Osteocyte (in vitro differentiated cells): Measurements from ENCODE around the gene SLIT1. TPM values are rescaled to one million over a fixed set of nuclear protein-coding genes. Genes with fewer than 3 reads are reported as not detected.

Source experiments
- DNase-seq: peaks from one replicate; pipeline ENCODE4 v3.0.0; 2021; ENCODE audit warnings: mixed read lengths; ENCODE audit not compliant: unreplicated experiment; ENCODE audit errors: extremely low spot score
- H3K27ac Mint-ChIP-seq: one replicate; pipeline ENCODE4 v1.8.0; 2021; ENCODE audit warnings: mild to moderate bottlenecking, mixed read lengths; ENCODE audit not compliant: unreplicated experiment
- H3K27me3 Mint-ChIP-seq: one replicate; pipeline ENCODE4 v1.8.0; 2021; ENCODE audit warnings: mixed read lengths; ENCODE audit not compliant: unreplicated experiment
- H3K36me3 Mint-ChIP-seq: one replicate; pipeline ENCODE4 v1.8.0; 2021; ENCODE audit warnings: mixed read lengths; ENCODE audit not compliant: unreplicated experiment
- H3K4me1 Mint-ChIP-seq: one replicate; pipeline ENCODE4 v1.8.0; 2021; ENCODE audit warnings: mixed read lengths; ENCODE audit not compliant: unreplicated experiment
- H3K4me3 Mint-ChIP-seq: one replicate; pipeline ENCODE4 v1.8.0; 2021; ENCODE audit warnings: mild to moderate bottlenecking, moderate library complexity, mixed read lengths; ENCODE audit not compliant: unreplicated experiment
- H3K9me3 Mint-ChIP-seq: one replicate; pipeline ENCODE4 v1.8.0; 2021; ENCODE audit warnings: mixed read lengths; ENCODE audit not compliant: unreplicated experiment
- CTCF ChIP-seq: fragments of 200-600 bp; sonication (generic); IDR thresholded peaks from 2 replicates; pipeline ENCODE4 v1.5.0; 2021; ENCODE audit warnings: antibody characterized with exemption, mild to moderate bottlenecking, moderate library complexity
- total RNA-seq: library from RNA; stranded (reverse); gene quantifications from 2 replicates; pipeline ENCODE4 v1.2.1, GENCODE V29; 2021

SLIT1 gene
- total RNA-seq, 1 donor from 2014 or later: not detected

- Mint-ChIP-seq H3K36me3 (peaks cover 5% of the 10 kb centered on the region), H3K4me3 (no peak overlapping the region), H3K4me1 (no peaks in the 10 kb centered on the region), H3K9me3 (peaks cover 15% of the 10 kb centered on the region), H3K27ac (no peak overlapping the region), H3K27me3 (peaks cover 8% of the 10 kb centered on the region)
- no peak for DNase-seq
- no peak for TF ChIP-seq CTCF
Observed at GRCh38 chr10:97005349-97005748, 180.4 kb downstream of the SLIT1 start.

GRCh38 chr10:97004591-97004990 is 181.2 kb downstream of the SLIT1 start:
- Mint-ChIP-seq H3K27ac (no peak overlapping the region), H3K4me3 (no peak overlapping the region), H3K36me3 (peaks cover 5% of the 10 kb centered on the region), H3K4me1 (no peaks in the 10 kb centered on the region), H3K9me3 (peaks cover 15% of the 10 kb centered on the region), H3K27me3 (peaks cover 3% of the 10 kb centered on the region)
- no peak for TF ChIP-seq CTCF
- DNase-seq: no peak

GRCh38 chr10:97003804-97004201 is 182.0 kb downstream of the SLIT1 start:
- no peaks in the 10 kb centered on the region for H3K4me1 Mint-ChIP-seq
- no peak for DNase-seq
- no peak overlapping the region for H3K27ac Mint-ChIP-seq
- peaks cover 5% of the 10 kb centered on the region for H3K36me3 Mint-ChIP-seq
- no peak for TF ChIP-seq CTCF
- H3K4me3 Mint-ChIP-seq: no peak overlapping the region
- H3K9me3 Mint-ChIP-seq: peaks cover 15% of the 10 kb centered on the region
- peaks cover 3% of the 10 kb centered on the region for H3K27me3 Mint-ChIP-seq

GRCh38 chr10:97003151-97003803 is 182.5 kb downstream of the SLIT1 start:
- no peak overlapping the region for H3K4me3 Mint-ChIP-seq

GRCh38 chr10:97002670-97003069 is 183.1 kb downstream of the SLIT1 start:
- H3K27ac Mint-ChIP-seq: no peak overlapping the region
- TF ChIP-seq CTCF: no peak
- no peaks in the 10 kb centered on the region for H3K4me1 Mint-ChIP-seq

More at GRCh38 chr10:97003151-97003803, 182.5 kb downstream of the SLIT1 start:
- Mint-ChIP-seq H3K9me3 (peaks cover 15% of the 10 kb centered on the region), H3K4me1 (no peaks in the 10 kb centered on the region), H3K36me3 (peaks cover 5% of the 10 kb centered on the region), H3K27ac (no peak overlapping the region), H3K27me3 (peaks cover 3% of the 10 kb centered on the region)
- no peak for DNase-seq
- TF ChIP-seq CTCF: no peak

More at GRCh38 chr10:97002670-97003069, 183.1 kb downstream of the SLIT1 start:
- DNase-seq: no peak
- Mint-ChIP-seq H3K4me3 (no peak overlapping the region), H3K9me3 (peaks cover 13% of the 10 kb centered on the region), H3K36me3 (peaks cover 5% of the 10 kb centered on the region), H3K27me3 (peaks cover 3% of the 10 kb centered on the region)
